ENCODE results near the gene ZNF260. TPM values are rescaled to one million over a fixed set of nuclear protein-coding genes. Genes with fewer than 3 reads are reported as not detected.
A peak's percentile ranks its signal among the peaks of the same experiment; 100 is the strongest.

The ZNF260 gene
- total and polyA plus RNA-seq, 2 donors (not counting 1 experiment from before 2014, with no cell fraction given), result 9.4 to 21.3 TPM

GRCh38 chr19:36489920-36490415 lies 38.1 kb downstream of the ZNF260 start:
- Histone ChIP-seq H3K4me2 (ENCODE audit: extremely low read depth, insufficient read depth, low read length) (peak overlapping the region; percentile 79), H3K9me3 (ENCODE audit: control insufficient read depth, insufficient read depth, low read depth, low read length) (no peaks in the 10 kb centered on the region), H3K27me3 (ENCODE audit: control insufficient read depth, insufficient read depth, low read length) (no peaks in the 10 kb centered on the region), H3K36me3 (ENCODE audit: control insufficient read depth, insufficient read depth, low read length) (no peaks in the 10 kb centered on the region), H4K20me1 (ENCODE audit: control insufficient read depth, extremely low read depth, insufficient read depth, low read length) (no peaks in the 10 kb centered on the region), H2AFZ (ENCODE audit: low read length) (peak overlapping the region; percentile 87), H3K4me3 (replicated peaks in 1 of 4; ENCODE audit: control extremely low read depth in 1 of 4, insufficient read depth in 1 of 4, low read depth in 3 of 4, low read length in 4 of 4) (peak overlapping the region; percentile 91 to 100 (median 94)), H3K9ac (ENCODE audit: insufficient read depth, low read length) (peak overlapping the region; percentile 95), H3K79me2 (ENCODE audit: control insufficient read depth, insufficient read depth, low read length) (peaks cover 4% of the 10 kb centered on the region), H3K4me1 (ENCODE audit: control insufficient read depth, extremely low read depth, insufficient read depth, low read length) (peaks cover 7% of the 10 kb centered on the region), H3K27ac (ENCODE audit: insufficient read depth, low read length) (peak overlapping the region; percentile 94)
- DNase-seq (ENCODE audit: low read depth in 2 of 2), result peak; percentile 96
- no peak for TF ChIP-seq CTCF (conservative IDR thresholded peaks at IDR 0.05 in 1 of 2, IDR thresholded peaks at IDR 0.05 in 1 of 2; ENCODE audit: low read depth in 1 of 2, low read length in 2 of 2)
- TF ChIP-seq EZH2 (IDR thresholded peaks at IDR 0.05; ENCODE audit: low read length, missing control alignments), result no peak

- peak within 1 kb of the TSS; percentile 91 to 100 (median 94) for H3K4me3 ChIP-seq (replicated peaks in 1 of 4; ENCODE audit: control extremely low read depth in 1 of 4, insufficient read depth in 1 of 4, low read depth in 3 of 4, low read length in 4 of 4)
- no peaks in the 10 kb centered on the region for H3K36me3 ChIP-seq (ENCODE audit: control insufficient read depth, insufficient read depth, low read length)
- H3K9ac ChIP-seq (ENCODE audit: insufficient read depth, low read length), result peak within 1 kb of the TSS; percentile 95
- H2AFZ ChIP-seq (ENCODE audit: low read length), result peak within 1 kb of the TSS; percentile 100
- peak; percentile 97 to 98 for DNase-seq (ENCODE audit: low read depth in 2 of 2)
- TF ChIP-seq CTCF (conservative IDR thresholded peaks at IDR 0.05 in 1 of 2, IDR thresholded peaks at IDR 0.05 in 1 of 2; ENCODE audit: low read depth in 1 of 2, low read length in 2 of 2), result no peak
- no peak for TF ChIP-seq EZH2 (IDR thresholded peaks at IDR 0.05; ENCODE audit: low read length, missing control alignments)
- H3K27me3 ChIP-seq (ENCODE audit: control insufficient read depth, insufficient read depth, low read length), result no peaks in the 10 kb centered on the region
- peaks cover 7% of the 10 kb centered on the region for H3K4me1 ChIP-seq (ENCODE audit: control insufficient read depth, extremely low read depth, insufficient read depth, low read length)
- peaks cover 4% of the 10 kb centered on the region for H3K79me2 ChIP-seq (ENCODE audit: control insufficient read depth, insufficient read depth, low read length)
- H4K20me1 ChIP-seq (ENCODE audit: control insufficient read depth, extremely low read depth, insufficient read depth, low read length), result no peaks in the 10 kb centered on the region
- peak within 1 kb of the TSS; percentile 94 for H3K27ac ChIP-seq (ENCODE audit: insufficient read depth, low read length)
- H3K9me3 ChIP-seq (ENCODE audit: control insufficient read depth, insufficient read depth, low read depth, low read length), result no peaks in the 10 kb centered on the region
- peak within 1 kb of the TSS; percentile 98 for H3K4me2 ChIP-seq (ENCODE audit: extremely low read depth, insufficient read depth, low read length)
Measured at GRCh38 chr19:36489118-36489919, 38.8 kb downstream of the ZNF260 start, which contains the start of gene ZNF566. Gene ZNF566 (minus strand): TSS chr19:36489561. CDS start chr19:36476557, 13,004 bp downstream.

GRCh38 chr19:36488846-36489117 lies 39.3 kb downstream of the ZNF260 start:
- H4K20me1 ChIP-seq (ENCODE audit: control insufficient read depth, extremely low read depth, insufficient read depth, low read length), result no peaks in the 10 kb centered on the region
- no peaks in the 10 kb centered on the region for H3K9me3 ChIP-seq (ENCODE audit: control insufficient read depth, insufficient read depth, low read depth, low read length)
- peak overlapping the region; percentile 98 for H3K4me2 ChIP-seq (ENCODE audit: extremely low read depth, insufficient read depth, low read length)
- TF ChIP-seq EZH2 (IDR thresholded peaks at IDR 0.05; ENCODE audit: low read length, missing control alignments) (no peak), CTCF (conservative IDR thresholded peaks at IDR 0.05 in 1 of 2, IDR thresholded peaks at IDR 0.05 in 1 of 2; ENCODE audit: low read depth in 1 of 2, low read length in 2 of 2) (no peak)
- peak overlapping the region; percentile 94 for H3K27ac ChIP-seq (ENCODE audit: insufficient read depth, low read length)
- peaks cover 7% of the 10 kb centered on the region for H3K4me1 ChIP-seq (ENCODE audit: control insufficient read depth, extremely low read depth, insufficient read depth, low read length)
- peak overlapping the region; percentile 91 to 100 (median 94) for H3K4me3 ChIP-seq (replicated peaks in 1 of 4; ENCODE audit: control extremely low read depth in 1 of 4, insufficient read depth in 1 of 4, low read depth in 3 of 4, low read length in 4 of 4)
- peaks cover 4% of the 10 kb centered on the region for H3K79me2 ChIP-seq (ENCODE audit: control insufficient read depth, insufficient read depth, low read length)
- peak in 1 of 2 donors; percentile 18 for DNase-seq (ENCODE audit: low read depth in 2 of 2)
- H3K9ac ChIP-seq (ENCODE audit: insufficient read depth, low read length), result peak overlapping the region; percentile 95
- no peaks in the 10 kb centered on the region for H3K36me3 ChIP-seq (ENCODE audit: control insufficient read depth, insufficient read depth, low read length)
- H3K27me3 ChIP-seq (ENCODE audit: control insufficient read depth, insufficient read depth, low read length), result no peaks in the 10 kb centered on the region
- peak overlapping the region; percentile 100 for H2AFZ ChIP-seq (ENCODE audit: low read length)
